CMK (cell line): ENCODE results near the gene PLD2.
"Not testable (repeated sequence)": the region's sequence is repeated elsewhere in the genome, so short reads cannot be mapped to it uniquely, and the experiment has no call there.

Experiments used
- DNase-seq: peaks from one replicate; pipeline ENCODE4 v3.0.0-alpha.2; 2010; ENCODE audit warnings: low read depth

PLD2 gene

DNA sequence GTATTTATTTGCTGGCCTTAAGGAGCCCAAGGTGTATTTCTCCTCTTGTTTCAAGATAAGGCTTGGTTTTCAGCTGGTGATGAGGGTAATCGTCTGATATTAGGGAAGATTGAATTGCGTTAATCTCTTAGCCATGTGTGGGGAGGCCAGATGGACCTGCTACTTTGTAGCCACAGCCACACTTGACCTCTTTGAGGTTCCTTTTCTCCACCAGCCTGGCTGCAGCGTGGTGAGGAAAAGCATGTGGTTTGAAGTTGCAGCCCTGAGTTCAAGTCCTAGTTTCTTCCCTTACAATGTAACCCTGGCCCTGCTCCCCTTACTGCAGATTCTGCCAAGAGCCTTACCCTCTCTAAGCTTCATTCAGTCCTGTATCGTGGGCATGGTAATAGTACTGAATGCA lies 29.3 kb downstream of the PLD2 start:
- DNase-seq = no peak

DNA sequence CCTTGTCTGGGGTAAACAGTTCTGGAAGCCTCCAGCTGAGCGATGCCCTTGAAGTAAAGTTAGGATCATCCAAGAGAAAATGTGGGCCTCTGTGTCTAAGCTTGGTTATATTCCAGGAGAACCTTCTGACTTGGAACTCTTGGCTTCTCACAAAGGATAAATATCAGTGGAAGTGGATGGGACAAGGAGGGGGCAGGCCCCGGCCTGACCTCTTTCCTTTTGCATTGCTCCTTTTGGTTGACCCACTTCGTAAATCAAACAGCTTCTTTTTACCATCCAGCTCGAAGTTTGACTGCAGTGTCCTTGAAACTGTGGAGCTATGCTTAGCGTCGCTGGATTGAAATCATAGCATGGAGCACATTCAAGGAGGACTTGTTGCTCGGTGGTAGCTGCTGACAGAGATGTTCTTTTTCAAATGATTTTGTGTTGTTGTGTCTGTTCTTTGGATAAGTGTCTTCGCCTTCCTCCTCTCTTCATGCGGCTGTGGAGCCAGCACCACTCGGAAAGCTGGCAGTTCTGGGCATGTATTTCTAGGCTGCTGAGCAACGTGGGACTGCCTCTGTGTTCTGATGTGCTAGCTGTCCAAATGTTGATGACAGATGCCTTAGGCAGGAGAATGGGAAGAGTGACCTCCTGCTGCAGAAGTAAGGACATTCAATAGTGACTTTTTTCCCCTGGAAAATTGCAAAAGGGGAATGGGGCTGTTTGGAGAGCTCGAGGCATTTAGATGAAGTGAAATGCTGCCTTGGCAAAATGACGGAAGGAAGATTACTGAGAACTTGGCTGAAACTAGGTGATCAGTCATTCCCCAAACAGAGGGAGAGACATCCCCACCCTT lies 30.7 kb downstream of the PLD2 start:
- no peak for DNase-seq

DNA sequence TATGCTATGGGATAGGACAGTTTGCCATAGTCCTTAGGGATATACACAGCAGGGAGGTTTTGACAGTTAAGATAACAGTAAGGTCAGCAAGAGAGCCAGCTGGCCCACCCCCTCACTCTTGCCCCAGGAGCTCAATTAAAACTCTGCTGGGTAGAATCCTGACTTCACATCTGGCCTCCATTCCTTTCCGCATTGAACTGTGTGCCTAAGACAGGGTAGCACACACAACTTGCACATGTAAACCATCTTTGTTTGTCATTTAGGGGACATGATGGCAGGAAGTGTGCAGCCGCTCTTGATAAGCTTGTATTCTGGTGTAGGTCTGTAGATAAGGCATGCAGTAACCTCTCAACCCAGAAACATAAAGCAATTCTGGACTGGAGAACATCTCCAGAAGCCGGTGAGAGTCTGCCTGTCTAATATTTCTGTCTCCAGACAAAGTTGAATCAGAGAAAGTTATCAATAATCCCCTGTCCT lies 31.4 kb downstream of the PLD2 start:
- peak; percentile 45 for DNase-seq

DNA sequence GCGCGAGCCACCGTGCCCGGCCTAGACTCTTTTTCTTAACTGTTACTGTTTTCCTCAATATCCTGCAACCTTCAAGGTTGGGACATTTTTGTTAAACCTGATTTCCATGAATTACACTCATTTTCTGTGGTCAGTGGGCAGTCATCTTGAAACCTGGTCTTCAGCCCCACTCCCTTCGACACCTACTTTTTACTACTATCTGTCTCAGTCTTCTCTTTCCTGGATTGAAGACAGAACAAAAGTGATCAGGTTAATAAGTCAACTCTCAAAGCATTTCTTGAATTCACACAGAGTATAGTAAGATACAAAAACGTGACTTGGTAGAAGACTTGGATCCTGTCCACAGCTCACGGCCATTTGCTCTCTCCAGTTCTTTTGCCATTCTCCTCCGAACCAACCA lies 32.3 kb downstream of the PLD2 start:
- no peak for DNase-seq

DNA sequence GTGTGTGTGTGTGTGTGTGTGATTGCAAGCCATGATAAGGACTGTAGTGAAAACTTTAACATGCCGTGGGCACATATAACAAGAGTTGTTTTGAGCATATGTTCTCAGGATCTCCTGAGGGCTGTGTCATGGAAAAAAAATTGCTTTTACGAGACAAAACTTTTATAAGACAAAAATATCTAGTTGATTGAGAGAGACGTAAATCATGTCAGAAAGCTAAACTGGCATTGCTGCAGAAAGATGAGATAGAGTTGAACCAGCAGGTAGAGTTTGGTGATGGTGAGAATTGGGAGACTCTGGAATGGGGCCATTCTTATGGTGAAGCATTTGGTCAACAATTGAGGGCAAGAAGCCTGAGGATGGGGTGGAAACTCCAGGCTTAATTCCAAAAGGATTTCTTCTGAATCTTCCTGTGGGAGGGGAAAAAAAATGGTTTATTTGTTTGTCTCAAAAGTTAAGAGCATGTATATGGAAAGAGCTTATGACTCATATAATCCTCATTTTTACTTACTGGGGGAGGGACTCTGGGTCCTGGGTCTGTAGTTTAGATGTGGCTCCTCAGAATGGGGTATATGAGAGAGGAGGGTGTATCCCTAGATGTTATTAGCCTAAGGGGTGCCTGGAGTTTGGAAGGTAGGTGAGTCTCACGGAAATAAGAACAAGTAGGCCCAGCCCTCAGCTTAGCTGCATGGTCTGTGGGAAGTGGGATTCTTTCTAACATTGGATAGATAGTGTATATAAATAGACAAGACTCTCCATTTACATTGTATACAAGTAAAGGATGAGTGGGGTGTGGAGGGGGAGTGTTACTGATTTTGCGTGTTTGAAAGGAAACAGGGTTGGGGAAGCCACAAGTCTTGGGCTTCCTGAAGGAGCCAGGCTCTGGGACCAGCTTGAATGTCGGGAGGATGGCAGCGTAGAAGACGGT lies 33.3 kb downstream of the PLD2 start:
- DNase-seq = no peak

DNA sequence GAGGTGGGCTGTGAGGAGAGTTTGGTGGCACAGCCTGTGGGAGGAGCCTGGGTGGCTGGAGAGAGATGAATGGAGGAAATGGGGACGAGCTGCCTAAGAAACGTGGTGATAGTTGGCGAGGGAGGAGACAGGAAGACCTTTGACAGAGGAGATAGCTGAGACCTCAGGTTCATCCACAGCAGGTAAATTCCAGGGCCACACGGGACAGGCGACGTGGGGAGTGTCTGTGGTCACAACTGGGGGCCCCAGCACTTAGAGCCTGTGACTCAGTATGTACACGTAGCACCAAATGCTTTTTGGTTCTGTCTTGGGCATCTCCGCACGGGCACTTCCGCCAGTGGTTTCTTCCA lies 33.9 kb downstream of the PLD2 start:
- no peak for DNase-seq

DNA sequence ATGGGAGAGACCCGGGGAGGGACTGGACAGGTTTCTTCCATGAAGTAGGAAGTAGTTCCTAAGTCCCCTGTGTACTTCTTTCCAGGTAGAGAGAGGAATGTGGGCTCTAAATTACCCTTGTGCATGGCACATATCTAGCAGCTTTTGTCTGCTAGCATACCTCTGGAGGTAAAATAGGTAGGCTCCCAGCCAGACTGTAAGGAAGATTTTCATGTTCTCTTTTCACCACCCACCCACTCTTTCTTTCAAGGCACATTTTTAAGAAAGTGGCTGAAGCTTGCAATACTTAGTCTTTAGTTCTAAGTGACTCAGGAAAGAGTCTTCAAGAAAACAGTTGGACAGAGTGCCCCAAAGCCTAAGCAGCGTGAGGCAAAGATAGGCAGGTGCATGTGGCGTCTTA lies 35.4 kb downstream of the PLD2 start:
- no peak for DNase-seq

DNA sequence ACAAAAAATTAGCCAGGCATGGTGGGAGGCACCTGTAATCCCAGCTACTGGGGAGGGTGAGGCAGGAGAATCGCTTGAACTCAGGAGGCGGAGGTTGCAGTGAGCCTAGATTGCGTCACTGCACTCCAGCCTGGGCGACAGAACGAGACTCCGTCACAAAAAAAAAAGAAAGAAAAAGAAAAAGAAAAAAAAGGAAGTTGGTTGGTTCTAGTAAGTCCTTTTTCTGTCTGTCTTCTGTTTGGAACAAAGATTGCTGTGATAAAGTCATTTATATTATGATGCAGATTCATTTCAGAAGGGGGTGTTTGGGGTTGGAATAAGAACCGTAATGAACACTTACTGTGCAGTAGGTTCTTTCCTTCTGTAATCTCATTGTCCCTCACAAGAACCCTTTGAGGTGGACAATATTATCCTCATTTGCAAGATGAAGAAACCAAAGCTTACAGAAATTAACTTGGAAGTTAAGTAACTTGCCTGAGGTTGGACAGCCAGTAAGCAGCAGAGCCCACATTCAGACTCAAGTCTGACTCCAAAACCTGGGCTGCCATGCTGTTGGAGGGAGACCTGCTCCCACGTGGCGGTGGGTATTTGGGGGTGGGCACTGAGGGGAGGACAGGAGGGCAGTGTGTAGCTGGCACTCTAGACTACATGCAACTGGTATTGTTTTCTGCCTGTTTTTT lies 36.5 kb downstream of the PLD2 start:
- DNase-seq = no peak

DNA sequence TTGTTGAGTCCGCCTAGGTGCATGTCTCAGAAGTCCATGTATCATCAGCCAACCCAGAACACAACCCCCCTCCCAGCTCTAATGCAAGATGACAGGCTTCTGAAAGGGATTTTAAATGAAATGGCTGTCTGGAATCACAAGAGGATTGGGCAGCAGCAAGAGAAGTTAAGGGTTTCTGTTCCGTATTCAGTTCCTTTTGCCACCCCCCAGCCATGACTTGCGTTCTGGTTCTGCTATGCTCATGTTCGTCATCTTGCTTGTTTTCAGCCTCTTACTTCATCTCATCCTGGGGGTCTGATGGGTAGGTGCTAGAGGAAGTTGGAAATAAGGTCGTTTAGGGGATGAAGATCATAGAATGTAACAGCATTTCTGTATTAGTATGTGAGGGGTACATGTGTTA lies 38.2 kb downstream of the PLD2 start:
- DNase-seq = no peak

DNA sequence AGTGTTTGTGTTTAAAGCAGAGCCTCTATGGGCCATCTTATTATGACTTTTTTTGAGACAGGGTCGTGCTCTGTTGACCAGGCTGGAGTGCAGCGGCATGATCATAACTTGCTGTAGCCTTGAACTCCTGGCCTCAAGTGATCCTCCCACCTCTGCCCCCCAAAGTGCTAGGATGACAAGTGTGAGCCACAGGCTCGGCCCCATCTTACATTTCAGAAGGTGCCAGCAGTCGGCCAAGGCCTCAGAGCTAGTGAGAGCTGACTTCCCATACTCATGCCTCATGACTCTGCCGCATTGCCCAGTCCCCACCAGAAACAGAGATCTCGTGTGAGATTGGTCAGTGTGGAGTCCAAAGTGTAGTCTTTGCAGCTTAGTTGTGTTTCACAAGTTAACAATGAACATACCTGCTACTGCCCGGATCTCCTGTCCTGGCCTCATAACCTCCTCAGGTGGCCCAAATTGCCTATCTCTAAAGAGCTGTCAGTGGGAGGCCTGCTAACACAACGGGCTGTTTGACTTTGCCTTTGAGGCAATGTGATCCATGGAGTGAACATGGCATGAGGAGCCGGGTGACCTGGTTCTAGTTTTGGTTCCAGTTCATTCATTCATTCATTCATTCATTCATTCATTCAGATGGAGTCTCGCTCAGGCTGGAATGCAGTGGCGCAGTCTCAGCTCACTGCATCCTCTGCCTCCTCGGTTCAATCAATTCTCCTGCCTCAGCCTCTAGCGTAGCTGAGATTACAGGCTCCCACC lies 39.9 kb downstream of the PLD2 start:
- DNase-seq = no peak

DNA sequence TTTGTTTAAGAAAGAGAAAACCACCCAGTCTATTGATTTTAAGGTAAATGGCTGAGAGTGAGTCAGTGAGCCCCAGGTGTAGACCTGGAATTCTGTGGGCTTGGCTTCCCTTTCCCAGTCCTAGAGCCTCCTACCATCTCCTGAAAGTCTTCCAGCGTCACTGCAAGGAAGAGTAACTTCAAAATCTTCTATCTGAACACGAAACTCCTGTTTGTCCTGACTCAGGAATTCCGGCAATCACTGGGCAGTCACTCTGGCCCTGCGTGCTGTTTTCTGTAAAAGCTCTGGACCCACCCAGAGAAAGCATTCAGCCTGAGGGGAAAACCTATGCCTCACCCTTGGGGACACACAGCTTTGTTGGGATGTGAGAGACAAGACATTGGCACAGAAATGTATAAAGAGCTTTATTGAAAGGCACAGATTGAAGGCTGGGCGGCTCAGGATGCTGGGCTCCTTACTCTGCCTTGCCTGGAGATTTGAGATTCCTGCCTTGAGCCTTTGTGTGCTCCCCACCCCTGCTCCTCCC lies 42.1 kb downstream of the PLD2 start:
- no peak for DNase-seq

DNA sequence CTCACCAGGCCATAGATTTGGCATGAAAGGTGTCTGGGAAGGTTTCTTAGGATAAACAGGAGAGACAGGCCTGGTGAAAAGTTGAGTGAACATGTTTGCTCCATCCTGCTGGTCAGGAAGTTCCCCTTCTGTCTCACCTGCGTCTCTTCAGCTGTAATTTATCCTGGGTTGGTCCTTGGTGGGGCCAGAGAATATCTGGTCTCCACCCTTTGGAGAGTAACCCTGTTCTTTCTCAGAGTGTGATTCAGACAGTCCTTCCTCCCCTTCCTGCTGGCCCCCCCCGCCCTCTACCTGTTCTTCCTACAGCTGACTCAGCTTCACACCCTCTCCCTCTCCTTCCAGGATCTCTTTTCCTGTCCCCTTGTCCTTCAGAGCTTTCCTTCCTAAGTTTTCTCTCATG lies 43.3 kb downstream of the PLD2 start:
- DNase-seq = no peak

DNA sequence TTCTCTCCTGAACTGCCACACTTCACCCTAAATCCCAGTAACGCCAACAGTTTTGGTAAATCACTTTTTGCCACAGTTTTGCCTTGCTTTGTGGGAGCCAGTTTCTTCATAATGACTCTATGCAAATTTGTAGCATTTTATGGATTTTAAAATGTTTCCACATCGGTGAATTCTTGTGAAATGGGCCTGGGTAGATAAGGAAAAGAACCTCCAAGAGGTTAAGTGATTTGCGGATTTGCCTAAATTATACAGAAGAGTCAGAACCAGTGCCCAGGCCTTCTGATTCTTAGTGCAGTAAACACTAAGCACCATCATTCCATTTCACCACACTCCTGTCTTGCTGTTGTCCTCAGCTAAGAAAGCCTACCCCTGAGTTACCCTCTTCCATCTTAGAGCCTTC lies 44.1 kb downstream of the PLD2 start:
- no peak for DNase-seq

DNA sequence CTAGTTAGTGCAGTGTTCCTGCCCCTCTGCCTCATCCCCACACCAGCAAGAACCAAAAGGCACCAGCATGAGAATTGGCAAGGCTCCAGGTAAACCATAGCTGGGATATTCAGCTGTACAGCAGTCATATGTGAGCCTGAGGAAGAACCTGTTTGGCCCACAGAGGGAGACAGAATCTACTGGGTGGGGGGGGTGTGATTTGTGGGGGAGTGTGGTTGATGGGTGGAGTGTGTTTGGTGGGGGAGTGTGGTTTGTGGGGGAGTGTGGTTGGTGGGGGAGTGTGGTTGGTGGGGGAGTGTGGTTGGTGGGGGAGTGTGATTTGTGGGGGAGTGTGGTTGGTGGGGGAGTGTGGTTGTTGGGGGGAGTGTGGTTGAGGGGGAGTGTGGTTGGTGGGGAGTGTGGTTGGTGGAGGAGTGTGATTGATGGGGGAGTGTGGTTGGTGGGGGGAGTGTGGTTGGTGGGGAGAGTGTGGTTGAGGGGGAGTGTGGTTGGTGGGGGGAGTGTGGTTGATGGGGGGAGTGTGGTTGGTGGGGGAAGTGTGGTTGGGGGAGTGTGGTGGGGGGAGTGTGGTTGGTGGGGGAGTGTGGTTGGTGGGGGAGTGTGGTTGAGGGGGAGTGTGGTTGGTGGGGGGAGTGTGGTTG lies 45.7 kb downstream of the PLD2 start:
- DNase-seq = no peak

DNA sequence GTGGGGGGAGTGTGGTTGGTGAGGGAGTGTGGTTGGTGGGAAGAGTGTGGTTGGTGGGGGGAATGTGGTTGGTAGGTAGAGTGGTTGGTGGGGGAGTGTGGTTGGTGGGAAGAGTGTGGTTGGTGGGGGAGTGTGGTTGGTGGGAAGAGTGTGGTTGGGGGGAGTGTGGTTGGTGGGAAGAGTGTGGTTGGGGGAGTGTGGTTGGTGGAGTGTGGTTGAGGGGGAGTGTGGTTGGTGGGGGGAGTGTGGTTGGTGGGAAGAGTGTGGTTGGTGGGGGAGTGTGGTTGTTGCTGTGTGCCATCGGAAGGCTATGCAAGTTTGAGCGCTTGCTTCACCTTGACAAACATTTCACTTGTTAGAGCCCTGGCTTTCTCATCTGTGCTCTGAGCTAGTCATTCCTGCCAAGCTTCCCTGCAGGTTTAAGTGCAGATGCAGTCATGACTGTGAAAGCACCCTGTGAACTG lies 46.3 kb downstream of the PLD2 start:
- DNase-seq = no peak

DNA sequence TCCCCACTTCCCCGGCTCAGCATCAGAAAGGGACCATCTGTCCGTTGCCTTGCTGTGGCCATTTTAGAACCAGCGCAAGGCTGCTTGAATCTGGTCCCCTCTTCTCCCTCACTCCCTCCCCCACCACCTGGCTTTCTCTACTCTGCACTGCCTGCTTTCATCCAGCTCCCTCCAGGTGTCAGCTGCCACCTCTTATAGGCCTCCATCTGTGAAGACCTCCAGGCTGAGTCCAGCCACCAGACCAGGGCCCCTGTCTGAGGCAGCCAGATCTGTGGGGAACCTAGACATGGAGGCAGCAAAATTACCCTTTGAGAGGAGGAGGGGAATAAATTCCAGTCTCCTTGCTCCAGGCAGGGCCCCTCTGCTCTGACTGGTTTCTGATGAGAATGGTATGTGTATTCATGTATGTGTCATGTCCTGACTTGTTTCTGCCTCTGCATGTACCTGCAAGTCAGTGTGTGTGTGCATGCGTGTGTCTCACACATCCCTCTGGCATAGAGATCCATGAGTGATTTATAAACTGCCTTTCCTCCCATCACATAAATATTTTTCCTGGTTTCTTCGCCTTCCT lies 47.2 kb downstream of the PLD2 start:
- DNase-seq = no peak

DNA sequence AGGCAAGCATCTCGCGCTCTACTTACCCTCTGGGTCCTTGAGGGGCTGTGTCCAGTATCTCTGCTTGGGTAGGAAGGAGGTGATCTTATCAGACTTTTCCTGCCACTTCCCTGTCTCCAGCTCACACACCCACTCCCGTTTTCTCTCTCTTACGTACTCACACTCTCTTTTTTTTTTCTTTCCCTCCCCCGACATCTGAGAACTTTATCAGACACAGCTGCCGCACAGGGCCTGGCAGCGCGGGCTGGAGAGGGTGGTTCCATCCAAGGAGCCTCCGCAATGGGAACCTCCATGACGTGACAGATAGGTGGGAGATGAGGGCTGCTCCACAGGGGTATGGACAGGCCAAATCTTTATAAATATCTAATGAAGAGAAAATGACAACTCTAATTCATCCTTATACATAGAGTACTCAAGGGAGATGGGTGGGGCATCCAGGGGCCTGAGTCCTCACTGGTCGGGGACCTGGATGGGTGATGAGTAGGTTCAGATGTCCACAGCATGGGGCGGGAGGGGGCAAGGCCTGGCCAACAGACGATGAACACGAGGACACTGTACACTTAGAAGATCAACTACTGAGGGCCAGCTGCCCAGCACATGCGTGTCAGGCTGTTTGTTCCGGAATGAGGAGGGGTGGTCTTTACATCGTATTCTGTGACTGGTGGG lies 49.5 kb downstream of the PLD2 start:
- no peak for DNase-seq

DNA sequence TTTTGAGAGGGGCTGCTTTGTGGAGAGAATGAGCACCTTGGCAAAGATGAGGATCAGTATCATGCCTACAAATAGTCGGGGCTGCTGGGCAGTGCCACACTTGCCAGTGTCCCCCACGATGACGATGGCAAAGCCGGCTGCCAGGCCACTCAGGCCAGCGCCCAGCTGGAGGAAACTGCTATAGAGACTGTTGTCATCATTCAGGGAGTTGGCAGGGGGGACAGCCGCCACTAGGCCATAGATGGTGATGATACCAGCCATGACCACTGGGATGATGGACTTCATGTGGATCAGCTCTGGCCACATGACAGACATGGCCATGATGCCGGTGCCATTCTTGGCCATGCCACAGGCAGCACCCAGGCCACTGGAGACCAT lies 50.0 kb downstream of the PLD2 start:
- no peak for DNase-seq

DNA sequence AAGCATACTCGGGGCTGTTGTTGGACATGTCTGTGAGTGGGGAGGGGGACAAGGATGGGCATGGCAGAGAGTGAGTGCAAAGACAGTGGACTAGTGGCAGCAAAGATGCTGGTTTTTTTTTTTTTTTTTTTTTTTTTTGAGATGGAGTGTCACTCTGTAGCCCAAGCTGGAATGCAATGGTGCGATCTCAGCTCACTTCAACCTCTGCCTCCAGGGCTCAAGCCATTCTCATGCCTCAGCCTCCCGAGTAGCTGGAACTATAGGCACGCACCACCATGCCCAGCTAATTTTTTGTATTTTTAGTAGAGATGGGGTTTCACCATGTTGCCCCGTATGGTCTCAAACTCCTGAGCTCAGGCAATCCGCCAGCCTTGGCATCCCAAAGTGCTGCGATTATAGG lies 50.4 kb downstream of the PLD2 start:
- DNase-seq = not testable (repeated sequence)
